Trophoblast cell (in vitro differentiated cells and primary cell): Measurements from ENCODE around the gene PAX4.
A peak's percentile ranks its signal among the peaks of the same experiment; 100 is the strongest.

Experiments
- DNase-seq, 2 donors: peaks; one replicate each; pipeline ENCODE4 v3.0.0-alpha.2; 2016
- H2AFZ ChIP-seq: 2 replicates; pipeline ENCODE4 v1.6.1; 2013; ENCODE audit warnings: low read length, moderate library complexity, mild to moderate bottlenecking; ENCODE audit not compliant: insufficient read depth, poor library complexity
- H2AK5ac ChIP-seq: 2 replicates; pipeline ENCODE4 v1.6.1; 2013; ENCODE audit warnings: mild to moderate bottlenecking, low read length
- H2BK120ac ChIP-seq: 2 replicates; pipeline ENCODE4 v1.6.1; 2013; ENCODE audit warnings: low read length, mild to moderate bottlenecking, moderate library complexity; ENCODE audit not compliant: insufficient read depth, poor library complexity
- H2BK12ac ChIP-seq: 2 replicates; pipeline ENCODE4 v1.6.1; 2013; ENCODE audit warnings: mild to moderate bottlenecking, low read length, moderate library complexity
- H2BK5ac ChIP-seq: 2 replicates; pipeline ENCODE4 v1.6.1; 2013; ENCODE audit warnings: low read length, low read depth, moderate library complexity, mild to moderate bottlenecking; ENCODE audit not compliant: poor library complexity
- H3K14ac ChIP-seq: 2 replicates; pipeline ENCODE4 v1.6.1; 2013; ENCODE audit warnings: mild to moderate bottlenecking, low read length
- H3K18ac ChIP-seq: 2 replicates; pipeline ENCODE4 v1.6.1; 2013; ENCODE audit warnings: mild to moderate bottlenecking, low read length
- H3K23ac ChIP-seq: 2 replicates; pipeline ENCODE4 v1.6.1; 2013; ENCODE audit warnings: low read length
- H3K27ac ChIP-seq: 2 replicates; pipeline ENCODE4 v1.5.1; 2013; ENCODE audit warnings: low read depth, mild to moderate bottlenecking, inconsistent platforms, low read length, moderate library complexity
- H3K27me3 ChIP-seq: 2 replicates; pipeline ENCODE4 v1.6.1; 2013; ENCODE audit warnings: inconsistent platforms, mild to moderate bottlenecking, low read length, moderate library complexity; ENCODE audit not compliant: insufficient read depth
- H3K36me3 ChIP-seq, 2 experiments: 1 replicate in 1 of 2; 2 replicates in 1 of 2; pipeline ENCODE4 v1.6.1; 2013; ENCODE audit warnings: low read length in 2 of 2, mild to moderate bottlenecking in 2 of 2, moderate library complexity in 1 of 2; ENCODE audit not compliant: insufficient read depth in 2 of 2, control insufficient read depth in 1 of 2
- H3K4ac ChIP-seq: 2 replicates; pipeline ENCODE4 v1.6.1; 2013; ENCODE audit warnings: low read depth, mild to moderate bottlenecking, low read length, moderate library complexity
- H3K4me1 ChIP-seq, 2 experiments: 1 replicate in 1 of 2; 2 replicates in 1 of 2; pipeline ENCODE4 v1.6.1; 2013; ENCODE audit warnings: low read length in 2 of 2, mild to moderate bottlenecking in 2 of 2, moderate library complexity in 1 of 2; ENCODE audit not compliant: insufficient read depth in 2 of 2, control insufficient read depth in 1 of 2
- H3K4me2 ChIP-seq: 2 replicates; pipeline ENCODE4 v1.6.1; 2013; ENCODE audit warnings: inconsistent platforms, mild to moderate bottlenecking, low read length, moderate library complexity
- H3K4me3 ChIP-seq: 2 replicates; pipeline ENCODE4 v1.5.1; 2013; ENCODE audit warnings: mild to moderate bottlenecking, low read depth, low read length, inconsistent platforms
- H3K79me1 ChIP-seq: one replicate; pipeline ENCODE4 v1.6.1; 2013; ENCODE audit warnings: low read length
- H3K79me2 ChIP-seq: 2 replicates; pipeline ENCODE4 v1.6.1; 2013; ENCODE audit warnings: low read length, mild to moderate bottlenecking; ENCODE audit not compliant: control insufficient read depth, insufficient read depth, poor library complexity
- H3K9ac ChIP-seq: 2 replicates; pipeline ENCODE4 v1.6.1; 2013; ENCODE audit warnings: mild to moderate bottlenecking, low read length
- H3K9me3 ChIP-seq: 2 replicates; pipeline ENCODE4 v1.6.1; 2013; ENCODE audit warnings: low read depth, mild to moderate bottlenecking, control low read depth, inconsistent platforms, low read length; ENCODE audit not compliant: insufficient read depth
- H4K12ac ChIP-seq: 2 replicates; pipeline ENCODE4 v1.6.1; 2013; ENCODE audit warnings: low read depth, mild to moderate bottlenecking, low read length, moderate library complexity
- H4K8ac ChIP-seq: 2 replicates; pipeline ENCODE4 v1.6.1; 2013; ENCODE audit warnings: low read depth, mild to moderate bottlenecking, low read length, moderate library complexity
- H4K91ac ChIP-seq: one replicate; pipeline ENCODE4 v1.6.1; 2013; ENCODE audit warnings: low read depth, mild to moderate bottlenecking, low read length, moderate library complexity
- WGBS: extraction: QIAGEN DNeasy Blood & Tissue Kit; methylation state at CpG from one replicate; pipeline ENCODE4 v1.1.7; 2013; ENCODE audit warnings: missing lambda C conversion rate; ENCODE audit not compliant: insufficient read length, insufficient coverage; ENCODE audit errors: extremely low coverage; 5-methylcytosine and 5-hydroxymethylcytosine counted together

PAX4 gene

DNA sequence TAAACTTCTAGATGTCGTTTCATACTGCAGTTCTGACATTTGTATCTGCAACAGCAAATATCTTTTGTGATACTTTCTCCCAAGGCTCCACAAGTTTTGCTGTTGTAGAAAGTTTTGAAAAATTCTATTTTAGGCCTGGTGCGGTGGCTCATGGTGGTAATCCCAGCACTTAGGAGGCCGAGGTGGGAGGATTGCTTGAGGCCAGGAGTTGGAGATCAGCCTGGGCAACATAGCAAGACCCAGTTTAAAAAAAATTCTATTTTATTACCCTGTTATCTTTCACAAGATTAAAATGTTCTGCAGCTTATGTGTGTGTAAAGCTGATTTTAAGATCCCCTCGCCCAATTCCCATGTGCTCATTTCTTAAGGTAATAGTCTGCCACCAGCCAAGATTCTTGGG, 35.5 kb upstream of the PAX4 start:
- no peak overlapping the region for H2BK120ac ChIP-seq
- peak overlapping the region; percentile 84 for H3K4ac ChIP-seq
- H3K79me2 ChIP-seq = peaks cover 22% of the 10 kb centered on the region
- H3K27ac ChIP-seq = no peak overlapping the region
- no peak overlapping the region for H2BK5ac ChIP-seq
- no peak overlapping the region for H3K4me3 ChIP-seq
- no peak overlapping the region for H3K14ac ChIP-seq
- H3K9me3 ChIP-seq = no peaks in the 10 kb centered on the region
- no peak overlapping the region for H2AK5ac ChIP-seq
- no peak for DNase-seq
- peak overlapping the region; percentile 68 for H3K4me2 ChIP-seq
- no peaks in the 10 kb centered on the region for H3K27me3 ChIP-seq
- H3K4me1 ChIP-seq = peaks cover 6 to 12% of the 10 kb centered on the region in 2 experiments
- no peak overlapping the region for H4K8ac ChIP-seq
- no peak overlapping the region for H3K9ac ChIP-seq
- H4K91ac ChIP-seq = no peak overlapping the region
- H3K23ac ChIP-seq = no peak overlapping the region
- no CpG with 5 or more reads among the region's 4 CpGs for WGBS
- peaks cover 4 to 6% of the 10 kb centered on the region in 2 experiments for H3K36me3 ChIP-seq
- no peak overlapping the region for H2AFZ ChIP-seq
- H2BK12ac ChIP-seq = no peak overlapping the region
- no peak overlapping the region for H4K12ac ChIP-seq
- no peak overlapping the region for H3K18ac ChIP-seq
- peaks cover 15% of the 10 kb centered on the region for H3K79me1 ChIP-seq

DNA sequence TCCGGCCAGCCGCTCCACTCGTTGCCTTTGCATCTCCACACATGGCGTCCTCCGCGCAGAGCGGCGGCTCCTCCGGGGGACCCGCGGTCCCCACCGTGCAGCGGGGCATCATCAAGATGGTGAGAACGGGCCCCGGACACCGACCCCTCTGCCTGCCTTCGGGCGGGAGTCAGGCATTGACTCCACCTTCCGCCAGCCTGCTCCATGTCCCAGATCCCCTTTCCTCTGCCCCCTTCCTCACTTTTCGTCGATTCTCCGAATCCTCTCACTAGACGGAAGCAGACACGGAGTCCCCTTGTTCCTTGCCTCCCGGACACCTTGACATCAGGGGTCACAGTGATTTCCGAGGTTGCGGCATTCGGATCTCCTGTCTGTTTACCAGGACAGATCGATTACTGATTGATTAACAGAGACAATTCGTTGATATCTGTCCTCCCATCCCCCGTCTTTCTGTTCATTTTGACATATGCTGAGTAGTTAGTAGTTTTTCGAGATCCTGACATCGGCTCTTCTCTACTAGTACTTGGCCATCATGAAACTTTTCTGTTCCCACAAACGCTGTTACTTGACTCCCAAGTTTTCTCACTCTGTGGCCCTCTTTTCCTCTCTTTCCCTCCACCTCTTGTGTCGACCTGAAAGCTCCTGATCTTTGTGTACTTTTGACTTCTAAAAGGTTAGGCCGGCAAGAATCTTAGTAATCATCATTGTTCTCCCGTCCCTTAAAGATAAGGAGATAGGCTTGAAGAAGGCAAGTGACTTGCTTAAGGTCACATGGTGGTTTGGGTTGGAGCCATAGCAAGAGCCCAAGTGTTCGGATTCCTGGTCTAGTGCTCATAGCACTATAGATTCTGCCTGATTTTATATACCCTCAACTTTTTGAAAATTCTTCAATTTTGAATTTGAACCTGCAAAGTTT, 34.6 kb upstream of the PAX4 start:
- Histone ChIP-seq H2BK120ac (peak overlapping the region; percentile 69), H3K23ac (no peak overlapping the region), H2BK5ac (peak overlapping the region; percentile 68), H4K8ac (peak overlapping the region; percentile 82), H2BK12ac (no peak overlapping the region), H3K9ac (peak overlapping the region; percentile 78), H3K18ac (peak overlapping the region; percentile 64), H3K4me1 (peaks cover 6 to 12% of the 10 kb centered on the region in 2 experiments), H3K4me2 (peak overlapping the region; percentile 68), H3K27me3 (no peaks in the 10 kb centered on the region), H4K91ac (peak overlapping the region; percentile 82), H3K79me1 (peaks cover 15% of the 10 kb centered on the region), H4K12ac (peak overlapping the region; percentile 20), H3K27ac (peak overlapping the region; percentile 59), H3K36me3 (peaks cover 2 to 6% of the 10 kb centered on the region in 2 experiments), H3K9me3 (no peaks in the 10 kb centered on the region), H3K14ac (peak overlapping the region; percentile 92), H2AFZ (peak overlapping the region; percentile 78), H3K79me2 (peaks cover 22% of the 10 kb centered on the region), H3K4ac (peak overlapping the region; percentile 76), H3K4me3 (peak overlapping the region; percentile 96), H2AK5ac (peak overlapping the region; percentile 29)
- peak in 1 of 2 donors; percentile 49 for DNase-seq
- WGBS = no CpG with 5 or more reads among the region's 38 CpGs

DNA sequence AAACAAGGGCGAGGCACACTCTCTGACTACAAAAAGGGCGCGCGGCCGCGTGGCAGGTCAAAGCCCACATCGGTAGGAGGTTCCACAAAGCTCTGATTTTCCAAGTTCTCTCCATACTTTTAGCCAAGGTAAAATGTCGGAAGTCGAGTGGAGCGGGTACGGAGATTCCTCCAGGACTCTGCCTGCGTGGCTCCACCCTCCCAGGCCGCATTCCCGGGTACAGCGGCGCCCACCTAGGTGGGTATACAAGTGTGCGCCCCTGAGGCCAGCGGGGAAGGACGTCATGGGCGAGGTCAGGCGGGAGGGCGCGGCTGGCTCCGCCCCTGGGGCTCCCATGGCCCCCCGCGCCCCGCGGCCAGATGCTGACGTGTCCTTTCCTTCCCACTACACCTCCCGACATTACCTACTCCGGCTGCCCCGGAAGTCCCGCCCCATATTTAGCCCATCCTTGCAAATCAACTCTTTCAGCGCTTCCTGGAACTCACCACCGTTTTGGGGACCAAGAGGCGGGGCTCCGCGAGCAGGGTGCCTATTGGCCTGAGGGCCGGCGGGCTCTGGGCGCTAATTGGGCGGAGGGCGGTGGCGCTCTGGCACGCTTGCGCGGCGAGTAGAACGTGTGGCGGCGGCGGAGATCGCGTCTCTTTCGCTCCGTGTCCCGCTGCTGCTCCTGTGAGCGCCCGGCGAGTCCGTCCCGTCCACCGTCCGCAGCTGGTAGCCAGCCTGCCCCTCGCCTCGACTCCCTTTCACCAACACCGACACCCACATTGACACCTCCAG, 33.8 kb upstream of the PAX4 start, which contains the start of gene SND1:
SND1 (plus strand) TSS at position 639 of the 777 bp plus-strand sequence. CDS start 180 bp downstream, outside the sequence.
- peak within 1 kb of the TSS; percentile 93 for H3K14ac ChIP-seq

More for the DNA sequence above, 33.8 kb upstream of the PAX4 start, which contains the start of gene SND1:
- Histone ChIP-seq H3K18ac (peak within 1 kb of the TSS; percentile 95), H3K4me3 (peak within 1 kb of the TSS; percentile 96), H3K27ac (peak within 1 kb of the TSS; percentile 75), H2BK120ac (peak within 1 kb of the TSS; percentile 78), H3K4ac (peak within 1 kb of the TSS; percentile 76), H3K27me3 (no peaks in the 10 kb centered on the region), H3K4me1 (peaks cover 6 to 12% of the 10 kb centered on the region in 2 experiments), H3K9ac (peak within 1 kb of the TSS; percentile 78), H4K12ac (peak within 1 kb of the TSS; percentile 86), H4K91ac (peak within 1 kb of the TSS; percentile 97), H3K79me1 (peaks cover 15% of the 10 kb centered on the region), H3K23ac (no peak within 1 kb of the TSS), H4K8ac (peak within 1 kb of the TSS; percentile 97), H2BK5ac (peak within 1 kb of the TSS; percentile 87), H3K79me2 (peaks cover 20% of the 10 kb centered on the region), H3K36me3 (peaks cover 0 to 3% of the 10 kb centered on the region in 2 experiments), H2AFZ (peak within 1 kb of the TSS; percentile 78), H3K9me3 (no peaks in the 10 kb centered on the region), H3K4me2 (peak within 1 kb of the TSS; percentile 76), H2AK5ac (peak within 1 kb of the TSS; percentile 61), H2BK12ac (no peak within 1 kb of the TSS)
- peak; percentile 98 to 99 for DNase-seq
- no CpG with 5 or more reads among the region's 67 CpGs for WGBS
